BLaER1 treated with 17β-estradiol and CSF1 and Interleukin-3, amounts not matched to agents 10 nM and 100 nM (cell line): Measurements from ENCODE around the gene ZNF837.

Experiments used
- H3K27ac ChIP-seq, 11 experiments: shearing (Covaris generic); formaldehyde crosslinking; 2 replicates each; pipeline ENCODE4 v1.8.1; 2022
- H3K27me3 ChIP-seq, 11 experiments: shearing (Covaris generic); formaldehyde crosslinking; 2 replicates each; pipeline ENCODE4 v1.8.1; 2022
- H3K36me3 ChIP-seq, 11 experiments: shearing (Covaris generic); formaldehyde crosslinking; 2 replicates each; pipeline ENCODE4 v1.8.1; 2022
- H3K4me1 ChIP-seq, 10 experiments: shearing (Covaris generic); formaldehyde crosslinking; 2 replicates each; pipeline ENCODE4 v1.8.1; 2022
- H3K4me2 ChIP-seq, 11 experiments: shearing (Covaris generic); formaldehyde crosslinking; 2 replicates each; pipeline ENCODE4 v1.8.1; 2022
- H3K4me3 ChIP-seq, 10 experiments: shearing (Covaris generic); formaldehyde crosslinking; 2 replicates each; pipeline ENCODE4 v1.8.1; 2022
- H3K9ac ChIP-seq, 11 experiments: shearing (Covaris generic); formaldehyde crosslinking; 2 replicates each; pipeline ENCODE4 v1.8.1; 2022
- H3K9me3 ChIP-seq, 11 experiments: shearing (Covaris generic); formaldehyde crosslinking; replicated peaks in 1 of 11; 2 replicates each; pipeline ENCODE4 v1.8.1; 2022
- H4K20me1 ChIP-seq, 11 experiments: shearing (Covaris generic); formaldehyde crosslinking; 2 replicates each; pipeline ENCODE4 v1.8.1; 2022
- Cebpa-rat ChIP-seq, 11 experiments: shearing (Covaris generic); IDR thresholded peaks; 2 replicates each; pipeline ENCODE4 v1.8.1; 2022

Gene ZNF837

GRCh38 chr19:58328999-58329398 is 51.8 kb downstream of the ZNF837 start:
- no peaks in the 10 kb centered on the region for H3K9me3 ChIP-seq
- peak overlapping the region in 10 of 11 experiments; percentile 17 to 89 (median 84); a peak in 17 of 22 replicates for H3K9ac ChIP-seq
- H3K36me3 ChIP-seq: peaks cover 0 to 9% (median 0%) of the 10 kb centered on the region in 11 experiments; a peak in 4 of 22 replicates
- no peak for TF ChIP-seq Cebpa-rat (IDR thresholded peaks at IDR 0.05)
- H3K4me3 ChIP-seq: no peak overlapping the region
- H3K4me1 ChIP-seq: peaks cover 32 to 42% (median 38%) of the 10 kb centered on the region in 10 experiments
- peak overlapping the region; percentile 80 to 96 (median 89) for H3K4me2 ChIP-seq
- H4K20me1 ChIP-seq: peaks cover 0 to 12% (median 8%) of the 10 kb centered on the region in 11 experiments; a peak in 8 of 22 replicates
- peak overlapping the region in 3 of 11 experiments; percentile 9 to 35 (median 31); a peak in 3 of 22 replicates for H3K27ac ChIP-seq
- H3K27me3 ChIP-seq: no peaks in the 10 kb centered on the region

- Histone ChIP-seq H3K27ac (peak within 1 kb of the TSS; percentile 45 to 87 (median 76); a peak in 21 of 22 replicates), H3K4me1 (peaks cover 32 to 42% (median 37%) of the 10 kb centered on the region in 10 experiments)
Observed at GRCh38 chr19:58326914-58327726, 53.7 kb downstream of the ZNF837 start, which contains the start of gene ZSCAN22. TSS of gene ZSCAN22 (plus strand) at chr19:58326994. CDS start at chr19:58334803, 7,809 bp downstream.

GRCh38 chr19:58326501-58326913 is 54.3 kb downstream of the ZNF837 start:
- peak overlapping the region; percentile 75 to 89 (median 85) for H3K9ac ChIP-seq
- peak overlapping the region; percentile 45 to 87 (median 76); a peak in 21 of 22 replicates for H3K27ac ChIP-seq

More at GRCh38 chr19:58326914-58327726, 53.7 kb downstream of the ZNF837 start, which contains the start of gene ZSCAN22:
- H3K9me3 ChIP-seq: no peaks in the 10 kb centered on the region
- H3K4me3 ChIP-seq: peak within 1 kb of the TSS; percentile 59 to 91 (median 82)
- peak within 1 kb of the TSS; percentile 80 to 96 (median 91) for H3K4me2 ChIP-seq
- peaks cover 0 to 23% (median 8%) of the 10 kb centered on the region in 11 experiments; a peak in 10 of 22 replicates for H4K20me1 ChIP-seq
- peak within 1 kb of the TSS; percentile 75 to 89 (median 85) for H3K9ac ChIP-seq
- H3K27me3 ChIP-seq: no peaks in the 10 kb centered on the region
- TF ChIP-seq Cebpa-rat (IDR thresholded peaks at IDR 0.05): no peak
- H3K36me3 ChIP-seq: peaks cover 2 to 24% (median 13%) of the 10 kb centered on the region in 11 experiments; a peak in 15 of 22 replicates

GRCh38 chr19:58325311-58326022 is 55.4 kb downstream of the ZNF837 start:
- Histone ChIP-seq H3K27me3 (no peaks in the 10 kb centered on the region), H4K20me1 (peaks cover 0 to 28% (median 12%) of the 10 kb centered on the region in 11 experiments; a peak in 12 of 22 replicates), H3K9me3 (no peaks in the 10 kb centered on the region), H3K4me2 (peak overlapping the region; percentile 80 to 96 (median 89)), H3K4me3 (peak overlapping the region; percentile 59 to 91 (median 82)), H3K36me3 (peaks cover 5 to 37% (median 19%) of the 10 kb centered on the region in 11 experiments; a peak in 16 of 22 replicates), H3K4me1 (peaks cover 32 to 41% (median 37%) of the 10 kb centered on the region in 10 experiments), H3K9ac (peak overlapping the region; percentile 75 to 89 (median 85)), H3K27ac (peak overlapping the region in 7 of 11 experiments; percentile 69 to 84 (median 76); a peak in 7 of 22 replicates)
- TF ChIP-seq Cebpa-rat (IDR thresholded peaks at IDR 0.05): no peak

More at GRCh38 chr19:58326501-58326913, 54.3 kb downstream of the ZNF837 start:
- Histone ChIP-seq H3K4me1 (peaks cover 32 to 42% (median 37%) of the 10 kb centered on the region in 10 experiments), H3K9me3 (no peaks in the 10 kb centered on the region), H3K4me2 (peak overlapping the region; percentile 80 to 96 (median 89)), H4K20me1 (peaks cover 0 to 23% (median 8%) of the 10 kb centered on the region in 11 experiments; a peak in 10 of 22 replicates), H3K36me3 (peaks cover 5 to 31% (median 19%) of the 10 kb centered on the region in 11 experiments; a peak in 16 of 22 replicates), H3K4me3 (peak overlapping the region; percentile 59 to 91 (median 82)), H3K27me3 (no peaks in the 10 kb centered on the region)
- no peak for TF ChIP-seq Cebpa-rat (IDR thresholded peaks at IDR 0.05)

GRCh38 chr19:58319241-58319640 is 61.6 kb downstream of the ZNF837 start:
- Histone ChIP-seq H3K4me1 (no peaks in the 10 kb centered on the region), H3K27me3 (no peaks in the 10 kb centered on the region), H3K4me2 (no peak overlapping the region), H3K4me3 (no peak overlapping the region), H3K9me3 (no peaks in the 10 kb centered on the region), H3K27ac (no peak overlapping the region), H3K9ac (no peak overlapping the region), H4K20me1 (peaks cover 21 to 79% (median 54%) of the 10 kb centered on the region in 11 experiments; a peak in 21 of 22 replicates), H3K36me3 (peaks cover 26 to 70% (median 53%) of the 10 kb centered on the region in 11 experiments)
- no peak for TF ChIP-seq Cebpa-rat (IDR thresholded peaks at IDR 0.05)

GRCh38 chr19:58318297-58318696 is 62.5 kb downstream of the ZNF837 start:
- Histone ChIP-seq H3K27ac (no peak overlapping the region), H3K4me3 (no peak overlapping the region), H3K36me3 (peaks cover 36 to 77% (median 58%) of the 10 kb centered on the region in 11 experiments), H3K9ac (no peak overlapping the region), H4K20me1 (peaks cover 21 to 80% (median 54%) of the 10 kb centered on the region in 11 experiments; a peak in 21 of 22 replicates), H3K9me3 (0 out of 22 replicates have a peak, but pooled peaks cover 0 to under 1% (median 0%) of the 10 kb centered on the region in 11 experiments), H3K27me3 (no peaks in the 10 kb centered on the region), H3K4me1 (no peaks in the 10 kb centered on the region), H3K4me2 (no peak overlapping the region)
- no peak for TF ChIP-seq Cebpa-rat (IDR thresholded peaks at IDR 0.05)
